ENCODE measurements around the gene DLG2.

DNA sequence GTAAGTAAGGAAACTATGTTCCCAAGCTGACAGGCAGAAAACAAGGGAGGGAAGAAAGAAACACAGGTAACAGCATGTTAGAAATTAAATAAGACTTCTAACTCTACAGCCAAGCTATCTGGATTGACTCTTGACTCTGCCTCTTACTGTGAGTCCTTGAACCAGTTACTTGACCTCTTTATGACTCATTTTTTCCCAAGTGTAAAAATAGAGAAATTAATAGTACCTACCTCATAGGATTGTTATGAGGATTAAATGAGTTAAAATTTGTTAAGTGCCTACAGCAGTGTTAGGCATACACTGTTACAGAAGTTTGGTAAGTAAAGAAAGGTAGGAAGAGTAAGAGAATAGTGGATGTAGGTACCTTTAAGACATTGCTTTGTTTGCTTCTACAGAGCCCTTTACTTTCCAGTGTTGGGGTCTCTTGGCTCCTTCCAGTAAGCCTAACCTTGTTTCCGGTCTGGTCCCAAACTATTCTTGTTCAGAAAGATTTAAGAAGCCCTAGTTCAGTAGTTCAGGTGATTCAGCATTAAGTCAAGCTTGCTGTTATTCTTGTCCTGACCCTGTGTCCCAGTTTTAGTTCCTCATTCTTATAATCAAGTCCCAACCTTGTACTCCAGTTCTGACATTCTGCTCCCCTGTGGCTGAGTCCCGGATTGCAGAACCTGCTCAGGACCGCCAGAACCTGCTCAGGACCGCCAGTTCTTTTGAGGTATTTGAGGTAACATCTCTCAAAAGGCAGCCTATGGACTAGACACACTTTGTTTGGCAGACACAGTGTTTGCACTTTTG is 1377.6 kb downstream of the DLG2 start:
- TF ChIP-seq, protein P1, sequence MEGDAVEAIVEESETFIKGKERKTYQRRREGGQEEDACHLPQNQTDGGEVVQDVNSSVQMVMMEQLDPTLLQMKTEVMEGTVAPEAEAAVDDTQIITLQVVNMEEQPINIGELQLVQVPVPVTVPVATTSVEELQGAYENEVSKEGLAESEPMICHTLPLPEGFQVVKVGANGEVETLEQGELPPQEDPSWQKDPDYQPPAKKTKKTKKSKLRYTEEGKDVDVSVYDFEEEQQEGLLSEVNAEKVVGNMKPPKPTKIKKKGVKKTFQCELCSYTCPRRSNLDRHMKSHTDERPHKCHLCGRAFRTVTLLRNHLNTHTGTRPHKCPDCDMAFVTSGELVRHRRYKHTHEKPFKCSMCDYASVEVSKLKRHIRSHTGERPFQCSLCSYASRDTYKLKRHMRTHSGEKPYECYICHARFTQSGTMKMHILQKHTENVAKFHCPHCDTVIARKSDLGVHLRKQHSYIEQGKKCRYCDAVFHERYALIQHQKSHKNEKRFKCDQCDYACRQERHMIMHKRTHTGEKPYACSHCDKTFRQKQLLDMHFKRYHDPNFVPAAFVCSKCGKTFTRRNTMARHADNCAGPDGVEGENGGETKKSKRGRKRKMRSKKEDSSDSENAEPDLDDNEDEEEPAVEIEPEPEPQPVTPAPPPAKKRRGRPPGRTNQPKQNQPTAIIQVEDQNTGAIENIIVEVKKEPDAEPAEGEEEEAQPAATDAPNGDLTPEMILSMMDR (IDR thresholded peaks at IDR 0.05), result no peak
- no peak for TF ChIP-seq POLR2A (IDR thresholded peaks at IDR 0.05)
